Measurements from ENCODE around the gene ANKRD49.

The ANKRD49 gene

DNA sequence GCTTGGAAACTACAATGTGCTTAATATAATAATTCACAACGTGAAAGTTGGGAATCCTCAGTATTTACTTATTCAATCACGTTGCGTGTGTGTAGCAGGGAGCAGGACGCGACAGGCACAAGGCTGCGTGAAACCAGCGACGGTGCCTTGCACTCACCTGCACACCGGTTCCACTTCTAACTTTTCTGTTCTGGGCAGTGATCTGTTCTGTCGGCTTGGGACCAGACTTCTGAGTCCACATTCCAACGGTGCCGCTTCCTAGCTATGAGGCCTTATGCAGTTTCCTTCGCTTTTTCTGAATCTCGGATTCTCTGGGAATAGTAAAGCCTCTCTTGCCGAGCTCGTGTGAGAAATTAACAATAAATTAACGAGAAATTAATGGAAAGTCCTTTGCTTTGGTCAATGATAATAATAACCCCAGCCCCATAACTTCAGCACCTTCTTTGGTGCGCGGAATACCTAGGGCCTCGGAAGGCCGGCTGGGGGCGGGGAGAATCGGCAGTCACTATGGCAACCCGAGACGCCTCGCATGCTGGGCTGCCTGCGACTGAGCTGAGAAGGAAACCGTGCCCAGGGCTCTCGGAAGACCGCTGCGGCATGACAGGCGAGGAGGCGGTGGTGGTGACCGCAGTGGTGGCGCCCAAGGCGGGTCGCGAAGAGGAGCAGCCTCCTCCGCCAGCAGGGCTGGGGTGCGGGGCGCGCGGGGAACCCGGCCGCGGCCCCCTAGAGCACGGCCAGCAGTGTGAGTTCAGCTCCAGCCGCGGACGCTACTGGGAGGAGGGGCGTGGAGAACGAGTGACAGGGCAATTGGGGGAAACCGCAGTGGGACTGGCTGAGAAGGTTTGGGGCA, 18.4 kb downstream of the ANKRD49 start, which contains the start of gene C11orf97:
C11orf97 (plus strand) TSS at position 530 of the 850 bp plus-strand sequence; CDS start at position 598, 68 bp downstream.
- peak; percentile 15 to 58 for DNase-seq

GRCh38 chr11:94513091-94513490, 19.3 kb downstream of the ANKRD49 start:
- peak in 1 of 2 experiments; percentile 12 for DNase-seq

GRCh38 chr11:94515398-94515797, 21.6 kb downstream of the ANKRD49 start:
- no peak for DNase-seq

GRCh38 chr11:94516725-94517124, 22.9 kb downstream of the ANKRD49 start:
- DNase-seq, result no peak

- DNase-seq, result no peak
Observed at GRCh38 chr11:94518300-94518699, 24.5 kb downstream of the ANKRD49 start.

- peak in 1 of 2 experiments; percentile 43 for DNase-seq
Observed at GRCh38 chr11:94519478-94520084, 25.8 kb downstream of the ANKRD49 start.

DNA sequence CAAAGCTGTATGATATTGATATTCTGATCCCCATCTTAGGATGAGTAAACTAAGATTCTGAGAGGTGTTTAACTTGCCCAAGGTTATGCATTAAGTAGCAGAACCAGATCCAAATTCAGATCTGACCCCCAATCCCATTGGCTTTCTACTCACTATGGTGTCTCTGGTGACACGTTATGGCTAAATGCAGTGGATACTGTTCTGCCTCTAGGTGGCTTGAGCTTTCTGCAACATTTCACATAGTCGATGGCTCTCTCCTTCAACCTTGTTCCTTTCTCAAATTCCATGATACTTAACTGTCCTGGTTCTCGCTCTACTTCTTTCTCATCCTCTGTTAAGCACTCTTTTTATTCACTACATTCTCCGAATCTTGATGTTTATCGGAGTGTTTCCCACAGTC, 27.9 kb downstream of the ANKRD49 start:
- peak in 1 of 2 experiments; percentile 52 for DNase-seq

- DNase-seq, result no peak
Observed at GRCh38 chr11:94524341-94524740, 30.6 kb downstream of the ANKRD49 start.

GRCh38 chr11:94525546-94526324, 32.0 kb downstream of the ANKRD49 start:
- DNase-seq, result peak; percentile 91 to 93

DNA sequence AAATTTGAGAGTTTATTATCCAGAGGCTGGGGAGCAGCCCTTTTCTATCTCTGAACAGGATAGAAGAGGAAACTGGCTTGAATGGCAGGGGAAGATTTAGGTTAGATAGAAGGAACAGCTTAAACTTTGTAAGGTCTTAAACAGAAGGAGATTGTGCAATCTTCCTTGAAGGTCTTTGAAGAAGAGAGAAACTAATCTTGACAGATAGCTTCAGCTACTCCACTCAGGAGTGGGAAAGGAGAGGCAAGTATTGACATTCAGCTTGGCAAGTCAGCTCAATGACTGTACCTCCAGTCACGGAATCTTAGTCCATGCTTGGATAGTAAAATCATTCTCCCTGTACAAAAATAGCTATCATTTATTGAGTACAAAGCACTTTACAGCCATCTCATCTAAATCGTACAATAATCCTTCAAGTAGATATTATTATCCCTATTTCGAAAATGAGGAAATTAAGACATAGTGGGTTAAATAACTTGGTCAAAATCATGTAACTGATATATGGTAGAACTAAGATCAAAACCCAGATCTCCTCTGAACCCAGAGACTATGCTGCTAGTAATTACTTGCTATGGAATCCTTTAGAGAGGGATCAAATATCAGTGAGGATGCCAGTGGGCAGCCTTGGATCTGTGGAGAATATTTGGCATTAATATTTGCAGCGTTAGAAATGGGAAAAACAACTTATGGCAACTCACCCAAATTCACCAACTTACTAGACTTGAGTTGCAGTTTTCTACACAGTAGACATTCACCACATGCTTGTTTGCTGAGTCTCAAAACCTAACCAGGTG, 33.1 kb downstream of the ANKRD49 start:
- DNase-seq, result no peak

- DNase-seq, result no peak
Observed at GRCh38 chr11:94528551-94528950, 34.8 kb downstream of the ANKRD49 start.

DNA sequence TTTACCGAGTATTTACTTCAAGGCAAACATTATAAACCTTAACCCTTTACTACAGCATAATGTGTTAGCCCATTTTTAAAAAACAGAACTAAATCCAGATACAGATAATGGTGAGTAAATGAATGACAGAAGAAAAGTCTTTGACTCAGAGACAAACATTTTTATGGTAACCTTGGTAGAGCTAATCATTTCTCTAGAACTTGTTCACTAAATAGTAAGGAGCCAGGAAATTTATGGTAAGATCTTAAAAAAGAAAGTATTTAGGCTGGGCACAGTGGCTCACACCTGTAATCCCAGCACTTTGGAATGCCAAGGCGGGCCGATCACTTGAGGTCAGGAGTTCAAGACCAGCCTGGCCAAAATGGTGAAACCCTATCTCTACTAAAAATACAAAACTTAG, 38.4 kb downstream of the ANKRD49 start:
- DNase-seq, result no peak

GRCh38 chr11:94533206-94533605, 39.4 kb downstream of the ANKRD49 start:
- no peak for DNase-seq

- DNase-seq, result no peak
Observed at GRCh38 chr11:94533696-94534630, 40.2 kb downstream of the ANKRD49 start.

DNA sequence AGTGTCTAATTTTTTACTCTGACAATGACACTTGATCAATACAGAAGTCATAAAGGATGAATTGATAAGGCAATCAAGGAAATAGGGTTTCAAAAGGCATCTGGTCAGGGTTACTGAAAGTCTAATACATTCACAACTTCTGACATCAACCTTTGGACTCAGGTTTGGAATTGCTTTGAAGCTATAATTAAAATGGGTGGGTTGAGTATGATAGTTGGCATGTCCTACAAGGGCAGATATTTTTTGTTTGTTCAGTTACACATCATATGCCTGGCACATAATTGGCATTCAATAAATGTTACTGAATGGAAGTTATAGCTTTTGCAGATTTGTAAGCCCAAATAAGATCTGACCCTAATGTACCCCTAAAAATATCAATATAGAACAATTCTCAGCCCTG, 42.6 kb downstream of the ANKRD49 start:
- no peak for DNase-seq

GRCh38 chr11:94537031-94537600, 43.3 kb downstream of the ANKRD49 start:
- no peak for DNase-seq

- no peak for DNase-seq
Observed at GRCh38 chr11:94539420-94539819, 45.6 kb downstream of the ANKRD49 start.

GRCh38 chr11:94543695-94544645, 50.2 kb downstream of the ANKRD49 start, which contains the start of gene FUT4:
Gene FUT4 (plus strand): TSS chr11:94543921. CDS start chr11:94544134, 213 bp downstream.
- DNase-seq, result peak; percentile 43 to 72

GRCh38 chr11:94544646-94545263, 51.0 kb downstream of the ANKRD49 start:
- DNase-seq, result peak in 1 of 2 experiments; percentile 50

Measured in NCI-H524 (cell line).